Measurements from ENCODE around the gene RBM19. TPM values are rescaled to one million over a fixed set of nuclear protein-coding genes. Genes with fewer than 3 reads are reported as not detected.

The RBM19 gene
- polyA plus RNA-seq, 2 of the 4 experiments (the other 2 are of a cell fraction), result 16.0 to 18.6 TPM

GRCh38 chr12:113948151-113948914 lies 17.8 kb downstream of the RBM19 start:
- H3K4me2 ChIP-seq, result no peak overlapping the region
- no peaks in the 10 kb centered on the region for H3K4me1 ChIP-seq
- no peaks in the 10 kb centered on the region for H3K9me3 ChIP-seq
- TF ChIP-seq FOXS1 (CRISPR knock-in tag; IDR thresholded peaks at IDR 0.05) (no peak), RNF2 (IDR thresholded peaks at IDR 0.05; ENCODE audit: borderline replicate concordance, low read depth) (no peak), KDM1A (IDR thresholded peaks at IDR 0.05; ENCODE audit: low read depth) (0 out of 2 replicates have a peak, but pooled peaks have one; percentile 41), RARB (CRISPR knock-in tag; IDR thresholded peaks at IDR 0.05) (no peak), EHMT2 (IDR thresholded peaks at IDR 0.05; ENCODE audit: low read depth) (no peak)
- H3K27ac ChIP-seq, result no peak overlapping the region
- no peak for FAIRE-seq
- ChIA-PET CTCF (no interaction called here), POLR2A (no interaction called here)
- no peak for DNase-seq (ENCODE audit: low read depth in 1 of 2, low spot score in 1 of 2)
- no peak for ATAC-seq
- no peak overlapping the region for H3K4me3 ChIP-seq
- 85% methylated on average over 17 of the region's 17 CpGs for WGBS (ENCODE audit: missing lambda C conversion rate)

DNA sequence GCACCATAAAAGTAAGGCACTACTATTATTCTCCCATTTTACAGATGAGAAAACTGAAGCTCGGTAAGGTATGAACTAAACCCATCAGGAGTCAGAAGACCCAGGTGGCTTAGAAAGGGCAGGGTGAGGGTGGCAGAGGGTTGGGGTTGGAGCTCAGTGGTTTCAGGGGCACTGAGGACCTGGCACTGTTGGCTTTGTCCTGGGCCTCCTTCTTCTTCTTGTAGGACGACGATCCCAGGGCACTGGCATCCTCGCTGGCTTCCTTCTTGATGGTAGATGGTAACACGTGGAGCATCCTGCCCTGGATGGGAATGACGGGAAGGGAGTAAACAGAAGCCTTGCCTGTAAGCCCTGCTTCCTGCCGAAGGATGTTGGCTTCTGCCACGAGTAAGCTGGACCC lies 19.9 kb downstream of the RBM19 start:
- no peak for ATAC-seq
- FAIRE-seq, result no peak
- no peak for DNase-seq (ENCODE audit: low read depth in 1 of 2, low spot score in 1 of 2)

DNA sequence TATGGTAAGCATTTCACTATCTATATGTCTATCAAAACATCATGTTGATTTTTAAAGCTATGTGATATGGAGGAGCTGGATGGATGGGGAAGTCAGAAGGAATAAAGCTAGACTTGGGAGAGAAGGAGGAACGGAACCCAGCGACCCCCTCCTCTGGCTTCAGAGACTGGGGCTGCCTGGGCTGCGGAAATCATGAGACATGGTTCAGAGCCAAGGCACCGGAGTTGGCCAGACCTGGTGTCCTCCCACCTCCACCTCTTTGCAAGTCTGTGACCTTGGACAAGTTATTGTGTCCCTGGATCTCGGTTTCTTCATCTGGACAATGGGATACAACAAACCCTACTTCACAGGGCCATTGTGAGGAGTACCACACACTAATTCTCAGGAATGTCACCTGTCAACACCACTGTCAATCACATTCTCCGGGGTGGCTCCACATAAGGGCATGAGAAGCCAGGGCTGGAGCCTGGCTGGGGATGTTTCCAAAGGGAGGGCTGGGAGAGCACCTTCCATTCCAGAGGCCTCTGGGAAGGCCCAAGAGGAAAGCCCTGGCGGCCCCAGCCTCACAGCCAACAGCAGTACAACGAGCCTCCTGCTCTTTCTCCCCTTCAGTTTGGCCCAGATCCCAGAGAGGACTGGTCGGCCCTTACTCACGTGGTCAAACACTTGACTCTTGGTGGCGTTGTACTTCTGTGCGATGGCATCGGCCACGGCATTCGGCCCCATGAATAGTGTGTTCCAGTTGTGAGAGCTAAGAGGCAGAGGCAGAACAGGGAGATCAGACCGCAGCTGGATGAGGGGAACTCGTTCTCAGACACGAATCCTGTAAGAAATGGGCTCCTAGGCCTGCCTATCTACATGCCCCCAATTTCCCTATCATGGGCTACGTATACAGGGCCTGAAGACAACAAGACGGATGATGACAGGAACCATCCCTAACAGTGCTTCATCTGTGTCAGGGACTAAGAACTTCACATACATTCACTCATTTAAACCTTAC lies 20.7 kb downstream of the RBM19 start:
- no peak for DNase-seq (ENCODE audit: low read depth in 1 of 2, low spot score in 1 of 2)
- Histone ChIP-seq H3K9me3 (no peaks in the 10 kb centered on the region), H3K4me2 (no peak overlapping the region), H3K4me3 (no peak overlapping the region), H3K27ac (no peak overlapping the region), H3K4me1 (no peaks in the 10 kb centered on the region)
- POLR2A ChIA-PET, result no interaction called here
- WGBS (ENCODE audit: missing lambda C conversion rate), result 84% methylated on average over 20 of the region's 20 CpGs
- CTCF ChIA-PET, result interaction anchor here (2.8 kb wide), 1 partner anchor 10 kb away, joined by 11 read pairs; no protein-coding TSS in a partner anchor
- TF ChIP-seq EHF (CRISPR knock-in tag; IDR thresholded peaks at IDR 0.05) (no peak), NR3C1 (IDR thresholded peaks at IDR 0.05) (no peak), EHMT2 (IDR thresholded peaks at IDR 0.05; ENCODE audit: low read depth) (no peak), ZSCAN20 (CRISPR knock-in tag; IDR thresholded peaks at IDR 0.05) (no peak), CHD4 (IDR thresholded peaks at IDR 0.05; ENCODE audit: borderline replicate concordance) (no peak), PHF8 (IDR thresholded peaks at IDR 0.05; ENCODE audit: borderline replicate concordance, low read depth) (no peak), CHD2 (IDR thresholded peaks at IDR 0.05; ENCODE audit: low read length, partially characterized antibody) (no peak), TP53 (CRISPR knock-in tag; IDR thresholded peaks at IDR 0.05) (no peak), BHLHE40 (IDR thresholded peaks at IDR 0.05; ENCODE audit: low read depth, low read length) (no peak), HDAC2 (IDR thresholded peaks at IDR 0.05) (no peak), RCOR1 (IDR thresholded peaks at IDR 0.05; ENCODE audit: low read depth, low read length) (no peak), FOSB (CRISPR knock-in tag; IDR thresholded peaks at IDR 0.05) (no peak), RNF2 (IDR thresholded peaks at IDR 0.05; ENCODE audit: borderline replicate concordance, low read depth) (no peak), ZC3H11A (IDR thresholded peaks at IDR 0.05) (no peak)
- TF ChIP-seq, protein P1, sequence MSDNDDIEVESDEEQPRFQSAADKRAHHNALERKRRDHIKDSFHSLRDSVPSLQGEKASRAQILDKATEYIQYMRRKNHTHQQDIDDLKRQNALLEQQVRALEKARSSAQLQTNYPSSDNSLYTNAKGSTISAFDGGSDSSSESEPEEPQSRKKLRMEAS (IDR thresholded peaks at IDR 0.05), result no peak
- TF ChIP-seq, protein P2, sequence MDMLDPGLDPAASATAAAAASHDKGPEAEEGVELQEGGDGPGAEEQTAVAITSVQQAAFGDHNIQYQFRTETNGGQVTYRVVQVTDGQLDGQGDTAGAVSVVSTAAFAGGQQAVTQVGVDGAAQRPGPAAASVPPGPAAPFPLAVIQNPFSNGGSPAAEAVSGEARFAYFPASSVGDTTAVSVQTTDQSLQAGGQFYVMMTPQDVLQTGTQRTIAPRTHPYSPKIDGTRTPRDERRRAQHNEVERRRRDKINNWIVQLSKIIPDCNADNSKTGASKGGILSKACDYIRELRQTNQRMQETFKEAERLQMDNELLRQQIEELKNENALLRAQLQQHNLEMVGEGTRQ (IDR thresholded peaks at IDR 0.05), result no peak
- no peak for ATAC-seq
- no peak for FAIRE-seq

More for the DNA sequence above, 19.9 kb downstream of the RBM19 start:
- Histone ChIP-seq H3K4me1 (no peaks in the 10 kb centered on the region), H3K9me3 (no peaks in the 10 kb centered on the region), H3K4me3 (no peak overlapping the region), H3K27ac (no peak overlapping the region), H3K4me2 (no peak overlapping the region)
- CTCF ChIA-PET, result interaction anchor here (2.8 kb wide), 1 partner anchor 9 kb away, joined by 11 read pairs; no protein-coding TSS in a partner anchor
- WGBS (ENCODE audit: missing lambda C conversion rate), result 89% methylated on average over 8 of the region's 8 CpGs
- no peak for TF ChIP-seq POLR2A (IDR thresholded peaks at IDR 0.05; ENCODE audit: low read length)
- TF ChIP-seq, protein P3, sequence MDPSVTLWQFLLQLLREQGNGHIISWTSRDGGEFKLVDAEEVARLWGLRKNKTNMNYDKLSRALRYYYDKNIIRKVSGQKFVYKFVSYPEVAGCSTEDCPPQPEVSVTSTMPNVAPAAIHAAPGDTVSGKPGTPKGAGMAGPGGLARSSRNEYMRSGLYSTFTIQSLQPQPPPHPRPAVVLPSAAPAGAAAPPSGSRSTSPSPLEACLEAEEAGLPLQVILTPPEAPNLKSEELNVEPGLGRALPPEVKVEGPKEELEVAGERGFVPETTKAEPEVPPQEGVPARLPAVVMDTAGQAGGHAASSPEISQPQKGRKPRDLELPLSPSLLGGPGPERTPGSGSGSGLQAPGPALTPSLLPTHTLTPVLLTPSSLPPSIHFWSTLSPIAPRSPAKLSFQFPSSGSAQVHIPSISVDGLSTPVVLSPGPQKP (IDR thresholded peaks at IDR 0.05; ENCODE audit: low read depth, low read length), result no peak
- no peak for TF ChIP-seq JUN (IDR thresholded peaks at IDR 0.05)
- no peak for TF ChIP-seq E2F6 (IDR thresholded peaks at IDR 0.05; ENCODE audit: borderline replicate concordance, low read depth)
- POLR2A ChIA-PET, result no interaction called here

All from A549 (cell line).